Activated CD8-positive, alpha-beta memory T cell treated with anti-CD3 and anti-CD28 coated beads, Interleukin-2, amount 50 U/mL, for 4 hours (primary cell): Measurements from ENCODE around the gene KNDC1.
"Not testable (repeated sequence)": the region's sequence is repeated elsewhere in the genome, so short reads cannot be mapped to it uniquely, and the experiment has no call there.

ENCODE experiments used
- DNase-seq: peaks from one replicate; pipeline ENCODE4 v3.0.0-alpha.2; 2020

The KNDC1 gene

DNA sequence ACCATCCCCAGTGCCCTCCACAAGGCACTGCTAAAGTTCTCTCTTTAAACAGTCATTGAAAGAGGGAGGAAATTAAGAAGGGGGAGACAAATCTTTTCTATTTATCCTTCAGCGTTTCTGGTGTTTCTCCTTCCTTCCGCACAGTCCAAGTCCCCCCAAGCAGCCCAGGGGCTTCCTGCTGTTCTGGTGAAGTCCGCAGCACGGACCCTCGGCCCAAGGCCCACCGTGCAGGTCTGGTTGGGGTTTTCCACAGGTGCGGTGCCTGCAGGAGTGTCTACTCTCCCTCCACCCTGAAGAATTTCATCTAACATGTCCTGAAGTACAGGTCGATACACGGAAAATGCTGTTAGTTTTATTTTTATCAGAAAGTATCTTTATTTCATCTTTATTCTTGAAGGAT, 34.1 kb upstream of the KNDC1 start:
- no peak for DNase-seq

GRCh38 chr10:133126431-133127290, 33.4 kb upstream of the KNDC1 start:
- DNase-seq: peak; percentile 11

GRCh38 chr10:133127291-133128125, 32.5 kb upstream of the KNDC1 start:
- DNase-seq: peak; percentile 13

- DNase-seq: peak; percentile 11
Observed at GRCh38 chr10:133128126-133129070, 31.6 kb upstream of the KNDC1 start.

DNA sequence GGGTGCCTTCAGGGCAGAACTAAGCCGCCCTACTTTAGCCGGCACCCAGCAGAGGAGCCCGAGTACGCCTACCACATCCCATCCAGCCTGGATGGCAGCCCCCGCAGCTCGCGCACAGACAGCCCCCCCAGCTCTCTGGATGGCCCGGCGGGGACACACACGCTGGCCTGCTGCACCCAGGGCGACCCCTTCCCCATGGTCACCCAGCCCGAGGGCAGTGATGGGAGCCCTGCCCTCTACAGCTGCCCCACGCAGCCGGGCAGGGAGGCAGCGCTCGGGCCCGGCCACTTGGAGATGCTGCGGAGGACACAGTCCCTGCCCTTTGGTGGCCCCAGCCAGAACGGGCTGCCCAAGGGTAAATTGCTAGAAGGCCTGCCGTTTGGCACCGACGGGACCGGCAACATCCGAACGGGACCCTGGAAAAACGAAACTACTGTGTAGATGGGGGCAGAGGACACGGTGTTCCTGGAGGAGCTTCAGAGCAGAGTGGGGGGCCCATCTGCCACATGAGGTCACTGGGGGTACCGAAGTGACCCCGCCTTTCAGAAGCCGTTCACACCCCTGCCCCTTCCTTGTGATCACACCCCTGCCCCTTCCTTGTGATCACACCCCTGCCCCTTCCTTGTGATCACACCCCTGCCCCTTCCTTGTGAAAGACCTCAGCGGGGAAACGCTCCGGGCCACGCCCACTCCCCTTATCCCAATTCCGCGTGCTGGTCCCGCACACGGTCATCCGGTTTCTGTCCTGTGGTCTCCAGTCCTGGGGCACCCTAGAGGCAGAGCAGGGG, 30.8 kb upstream of the KNDC1 start:
- DNase-seq: peak; percentile 13

- no peak for DNase-seq
Observed at GRCh38 chr10:133129859-133130495, 30.0 kb upstream of the KNDC1 start.

DNA sequence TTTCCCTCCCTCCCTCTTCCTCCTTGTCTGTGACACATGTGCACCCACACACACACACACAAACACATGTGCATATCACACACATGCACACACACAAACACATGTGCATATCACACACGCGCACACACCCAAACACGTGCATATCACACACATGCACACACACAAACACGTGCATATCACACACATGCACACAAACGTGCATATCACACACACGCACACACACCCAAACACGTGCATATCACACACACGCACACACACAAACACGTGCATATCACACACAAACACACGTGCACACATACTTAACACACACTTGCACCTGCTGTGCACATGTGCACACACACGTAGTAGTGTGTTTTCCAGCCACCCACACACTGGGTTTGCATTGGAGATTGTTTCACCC, 29.4 kb upstream of the KNDC1 start:
- no peak for DNase-seq

DNA sequence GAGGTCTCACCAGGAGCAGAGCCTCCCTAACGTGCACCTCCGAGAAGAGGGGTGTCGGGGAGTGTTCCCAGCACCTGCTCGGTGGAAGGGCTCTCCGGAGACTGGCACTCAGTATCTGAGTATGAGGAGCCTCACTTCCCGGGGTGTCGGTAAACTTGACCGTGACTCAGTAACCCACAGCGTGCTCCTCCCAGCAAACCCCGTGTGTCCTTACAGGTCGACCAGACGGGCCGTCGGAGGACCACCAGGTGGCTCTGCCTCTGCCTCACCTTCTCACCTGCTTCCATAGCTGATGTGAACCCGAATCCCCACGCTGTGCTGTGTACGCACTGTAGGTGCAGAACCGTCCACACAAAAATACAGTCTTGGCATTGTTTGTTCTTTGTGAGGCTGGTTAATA, 29.0 kb upstream of the KNDC1 start:
- DNase-seq: no peak

DNA sequence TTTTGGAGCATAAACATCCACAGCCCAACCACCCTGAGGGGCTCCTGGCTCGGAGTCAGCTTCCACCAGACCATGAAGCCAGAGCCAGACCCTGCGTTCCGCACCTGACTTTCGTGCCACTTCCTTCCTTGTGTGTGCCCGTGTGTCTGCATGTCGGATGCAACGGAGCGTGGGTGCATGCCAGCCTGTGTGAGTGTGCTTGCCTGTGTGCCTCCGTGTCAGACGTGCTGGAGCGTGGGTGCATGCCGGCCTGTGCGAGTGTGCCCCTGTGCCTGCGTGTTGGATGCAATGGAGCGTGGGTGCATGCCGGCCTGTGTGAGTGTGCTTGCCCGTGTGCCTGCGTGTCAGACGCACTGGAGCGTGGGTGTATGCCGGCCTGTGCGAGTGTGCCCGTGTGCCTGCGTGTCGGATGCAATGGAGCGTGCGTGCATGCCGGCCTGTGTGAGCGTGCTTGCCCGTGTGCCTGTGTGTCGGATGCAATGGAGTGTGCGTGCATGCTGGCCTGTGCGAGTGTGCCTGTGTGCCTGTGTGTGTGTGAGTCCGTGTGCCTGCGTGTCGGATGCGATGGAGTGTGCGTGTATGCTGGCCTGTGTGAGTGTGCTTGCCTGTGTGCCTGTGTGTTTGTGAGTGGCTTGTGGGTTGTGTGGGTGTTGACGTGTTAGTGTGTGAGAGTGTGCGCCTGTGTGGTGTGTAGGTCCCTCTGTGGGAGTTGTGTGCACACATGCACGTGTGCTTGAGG, 28.1 kb upstream of the KNDC1 start:
- no peak for DNase-seq

DNA sequence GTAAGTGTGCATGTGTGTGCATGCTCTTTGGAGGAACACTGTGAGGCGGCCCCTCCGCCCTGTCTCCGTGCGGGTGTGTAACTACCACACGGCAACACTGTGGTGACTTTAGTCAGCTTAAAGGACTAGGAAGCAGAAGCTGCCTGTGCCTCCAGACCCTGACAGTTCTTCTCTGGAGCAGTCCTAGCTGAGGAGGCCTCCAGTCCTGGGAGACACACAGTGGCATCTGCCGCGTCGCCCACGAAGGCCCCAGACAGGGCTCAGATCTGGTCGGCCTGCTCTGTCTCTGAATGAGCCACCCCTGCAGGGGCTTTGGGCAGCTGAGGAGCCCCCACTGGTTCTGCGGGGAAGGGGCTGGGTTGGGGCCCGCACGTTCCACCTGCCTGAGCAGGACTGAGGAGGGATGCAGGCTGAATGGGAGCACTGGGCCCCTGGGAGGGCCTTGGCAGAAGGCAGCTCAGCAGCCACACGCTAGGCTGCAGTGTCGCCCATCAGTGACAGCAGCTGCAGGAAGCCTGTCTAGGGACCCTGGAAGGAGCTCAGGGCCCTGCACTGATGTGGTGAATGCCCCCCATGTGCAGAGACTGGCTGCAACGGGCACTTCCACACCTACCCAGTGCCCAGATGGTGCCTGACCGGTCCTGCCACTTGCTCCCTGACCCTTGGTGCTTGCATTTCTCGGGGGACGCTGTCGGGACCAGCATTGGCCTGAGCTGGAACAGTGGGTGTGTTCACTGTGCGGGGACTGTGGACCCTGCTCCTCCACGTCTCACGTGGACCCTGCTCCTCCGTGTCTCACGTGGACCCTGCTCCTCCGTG, 27.3 kb upstream of the KNDC1 start:
- no peak for DNase-seq

GRCh38 chr10:133133471-133134231, 26.4 kb upstream of the KNDC1 start:
- peak; percentile 11 for DNase-seq

- DNase-seq: no peak
Observed at GRCh38 chr10:133134411-133135115, 25.5 kb upstream of the KNDC1 start.

GRCh38 chr10:133135116-133135465, 24.9 kb upstream of the KNDC1 start:
- DNase-seq: no peak

- DNase-seq: not testable (repeated sequence)
Observed at GRCh38 chr10:133137486-133138145, 22.4 kb upstream of the KNDC1 start.

DNA sequence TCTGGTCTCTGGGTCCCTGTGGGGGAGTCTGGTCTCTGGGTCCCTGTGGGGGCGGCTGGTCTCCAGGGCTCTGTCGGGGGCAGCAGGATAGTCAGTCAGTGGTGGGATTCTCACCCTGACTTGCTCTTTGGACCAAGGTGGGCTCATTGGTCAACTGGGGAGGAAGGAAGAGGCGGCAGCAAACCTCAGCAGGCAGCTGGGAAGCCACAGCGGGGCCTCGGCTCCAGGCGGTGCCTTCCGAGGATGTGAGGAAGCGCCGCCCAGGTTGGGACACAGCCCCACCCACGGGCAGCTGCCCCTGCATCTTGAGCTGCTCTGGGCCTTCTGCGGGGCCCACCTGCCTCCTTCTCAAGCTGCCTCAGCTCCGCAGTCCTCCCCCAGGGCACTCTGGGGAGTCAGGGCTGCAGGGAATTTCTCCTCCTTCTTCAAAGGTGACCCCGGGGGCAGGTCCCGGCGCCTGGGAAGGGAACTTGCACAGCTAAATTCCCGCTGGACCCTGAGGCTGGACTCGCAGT, 20.4 kb upstream of the KNDC1 start:
- DNase-seq: peak; percentile 14

GRCh38 chr10:133140417-133141143, 19.4 kb upstream of the KNDC1 start:
- no peak for DNase-seq
